OCI-LY3 (cell line): ENCODE data around the gene NOP58.
"Not testable (repeated sequence)": the region's sequence is repeated elsewhere in the genome, so short reads cannot be mapped to it uniquely, and the experiment has no call there.

Experiments
- EZH2phosphoT487 ChIP-seq: fragments of 200-600 bp; shearing (Covaris generic); IDR thresholded peaks from 2 replicates; pipeline ENCODE4 v1.6.1; 2018; ENCODE audit warnings: antibody characterized with exemption, mixed run types, low read depth
- TF ChIP-seq, protein P1 (sequence below): fragments of 200-600, 300-600 bp; sonication (generic); IDR thresholded peaks from 2 replicates; pipeline ENCODE4 v1.5.1; 2014; ENCODE audit warnings: antibody characterized with exemption, low read length, low read depth

DNA sequence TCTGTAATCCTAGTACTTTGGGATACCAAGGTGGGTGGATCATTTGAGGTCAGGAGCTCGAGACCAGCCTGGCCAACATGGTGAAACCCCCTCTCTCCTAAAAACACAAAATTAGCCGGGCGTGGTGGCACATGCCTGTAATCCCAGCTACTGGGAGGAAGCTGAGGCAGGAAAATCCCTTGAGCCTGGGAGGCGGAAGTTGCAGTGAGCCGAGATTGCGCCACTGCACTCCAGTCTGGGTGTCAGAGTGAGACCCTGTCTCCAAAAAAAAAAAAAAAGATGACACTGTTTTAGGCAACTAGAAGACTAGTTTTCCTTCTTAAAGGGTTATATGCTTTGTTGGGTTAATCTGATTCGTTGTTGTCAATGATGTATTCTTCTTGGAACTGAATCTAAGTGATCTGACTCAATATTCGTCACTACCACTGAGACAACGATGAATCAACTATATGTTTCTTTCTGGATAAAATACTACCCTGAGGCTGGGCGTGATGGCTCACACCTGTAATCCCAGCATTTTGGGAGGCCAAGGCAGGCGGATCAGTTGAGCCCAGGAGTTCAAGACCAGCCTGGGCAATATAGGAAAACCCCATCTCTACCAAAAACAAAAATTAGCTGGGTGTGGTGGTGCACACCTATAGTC lies 10.6 kb downstream of the NOP58 start:
- TF ChIP-seq, protein P1, sequence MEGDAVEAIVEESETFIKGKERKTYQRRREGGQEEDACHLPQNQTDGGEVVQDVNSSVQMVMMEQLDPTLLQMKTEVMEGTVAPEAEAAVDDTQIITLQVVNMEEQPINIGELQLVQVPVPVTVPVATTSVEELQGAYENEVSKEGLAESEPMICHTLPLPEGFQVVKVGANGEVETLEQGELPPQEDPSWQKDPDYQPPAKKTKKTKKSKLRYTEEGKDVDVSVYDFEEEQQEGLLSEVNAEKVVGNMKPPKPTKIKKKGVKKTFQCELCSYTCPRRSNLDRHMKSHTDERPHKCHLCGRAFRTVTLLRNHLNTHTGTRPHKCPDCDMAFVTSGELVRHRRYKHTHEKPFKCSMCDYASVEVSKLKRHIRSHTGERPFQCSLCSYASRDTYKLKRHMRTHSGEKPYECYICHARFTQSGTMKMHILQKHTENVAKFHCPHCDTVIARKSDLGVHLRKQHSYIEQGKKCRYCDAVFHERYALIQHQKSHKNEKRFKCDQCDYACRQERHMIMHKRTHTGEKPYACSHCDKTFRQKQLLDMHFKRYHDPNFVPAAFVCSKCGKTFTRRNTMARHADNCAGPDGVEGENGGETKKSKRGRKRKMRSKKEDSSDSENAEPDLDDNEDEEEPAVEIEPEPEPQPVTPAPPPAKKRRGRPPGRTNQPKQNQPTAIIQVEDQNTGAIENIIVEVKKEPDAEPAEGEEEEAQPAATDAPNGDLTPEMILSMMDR: not testable (repeated sequence)
- TF ChIP-seq EZH2phosphoT487: not testable (repeated sequence)
